ENCODE data around the gene SCGB1D1.

GRCh38 chr11:62141111-62142042 is 48.6 kb upstream of the SCGB1D1 start:
- TF ChIP-seq EZH2 (IDR thresholded peaks at IDR 0.05; ENCODE audit: borderline replicate concordance, low read length) (no peak), CTCF (IDR thresholded peaks at IDR 0.05; ENCODE audit: low read length) (no peak)

Data from OCI-LY1 (cell line).